BJ (cell line): ENCODE data around the gene KRT1. TPM values are rescaled to one million over a fixed set of nuclear protein-coding genes. Genes with fewer than 3 reads are reported as not detected.

ENCODE experiments used
- CTCF ChIA-PET: fragments of 350-600 bp; formaldehyde crosslinking; extraction: SDS; loops from one replicate; lab custom pipeline; 2021; ENCODE audit warnings: antibody characterized with exemption, inconsistent platforms; lab: Yijun Ruan, JAX
- POLR2A ChIA-PET: fragments of 300-600 bp; sonication (Branson Sonifier 250); formaldehyde crosslinking; extraction: SDS; loops from one replicate; lab custom pipeline; 2021; ENCODE audit warnings: antibody characterized with exemption; lab: Charles Lee
- DNase-seq: peaks from one replicate; pipeline ENCODE4 v3.0.0-alpha.2; 2011; ENCODE audit warnings: low read depth
- H3K27me3 ChIP-seq: 2 replicates; pipeline ENCODE4 v1.6.0; 2011; ENCODE audit warnings: low read length; ENCODE audit not compliant: control insufficient read depth, insufficient read depth
- H3K36me3 ChIP-seq: 2 replicates; pipeline ENCODE4 v1.5.1; 2011; ENCODE audit warnings: low read length; ENCODE audit not compliant: control insufficient read depth, insufficient read depth
- H3K4me3 ChIP-seq: 2 replicates; pipeline ENCODE4 v1.5.1; 2011; ENCODE audit warnings: low read depth, mild to moderate bottlenecking, control low read depth, low read length
- polyA plus RNA-seq: library from polyadenylated mRNA; depleted of rRNA; stranded (reverse); fragments of >200 nt; gene quantifications from 2 replicates; pipeline ENCODE4 v1.2.3, GENCODE V29; 2011
- TF ChIP-seq, protein P1 (sequence below): IDR thresholded peaks from 2 replicates; pipeline ENCODE4 v1.5.1; 2011; ENCODE audit warnings: low read depth, mild to moderate bottlenecking, control low read depth, inconsistent platforms, low read length, moderate library complexity; ENCODE audit not compliant: insufficient read depth

The KRT1 gene
- polyA plus RNA-seq, 1 experiment, result not detected

DNA sequence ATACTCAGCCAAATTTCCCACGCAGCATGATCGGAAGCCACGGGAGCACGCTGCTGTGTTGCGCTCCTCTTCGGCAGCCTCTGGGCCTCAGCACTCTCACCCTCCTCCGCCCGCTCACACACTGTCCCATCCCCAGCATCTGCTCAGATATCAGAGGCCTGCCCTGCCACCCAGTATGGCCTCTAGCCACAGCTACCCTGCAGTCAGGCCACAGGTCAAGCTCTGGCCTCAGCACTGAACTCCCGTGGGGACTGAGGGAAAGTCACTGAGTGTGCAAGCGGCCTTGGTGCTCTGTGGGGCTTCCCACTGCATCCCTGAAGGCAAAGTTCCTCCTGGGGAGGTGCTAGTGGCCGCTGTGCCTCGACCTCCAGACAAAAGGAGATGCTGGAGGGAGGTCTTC, 21.1 kb upstream of the KRT1 start:
- POLR2A ChIA-PET, result no interaction called here
- no peak for DNase-seq
- CTCF ChIA-PET, result no interaction called here
- TF ChIP-seq, protein P1, sequence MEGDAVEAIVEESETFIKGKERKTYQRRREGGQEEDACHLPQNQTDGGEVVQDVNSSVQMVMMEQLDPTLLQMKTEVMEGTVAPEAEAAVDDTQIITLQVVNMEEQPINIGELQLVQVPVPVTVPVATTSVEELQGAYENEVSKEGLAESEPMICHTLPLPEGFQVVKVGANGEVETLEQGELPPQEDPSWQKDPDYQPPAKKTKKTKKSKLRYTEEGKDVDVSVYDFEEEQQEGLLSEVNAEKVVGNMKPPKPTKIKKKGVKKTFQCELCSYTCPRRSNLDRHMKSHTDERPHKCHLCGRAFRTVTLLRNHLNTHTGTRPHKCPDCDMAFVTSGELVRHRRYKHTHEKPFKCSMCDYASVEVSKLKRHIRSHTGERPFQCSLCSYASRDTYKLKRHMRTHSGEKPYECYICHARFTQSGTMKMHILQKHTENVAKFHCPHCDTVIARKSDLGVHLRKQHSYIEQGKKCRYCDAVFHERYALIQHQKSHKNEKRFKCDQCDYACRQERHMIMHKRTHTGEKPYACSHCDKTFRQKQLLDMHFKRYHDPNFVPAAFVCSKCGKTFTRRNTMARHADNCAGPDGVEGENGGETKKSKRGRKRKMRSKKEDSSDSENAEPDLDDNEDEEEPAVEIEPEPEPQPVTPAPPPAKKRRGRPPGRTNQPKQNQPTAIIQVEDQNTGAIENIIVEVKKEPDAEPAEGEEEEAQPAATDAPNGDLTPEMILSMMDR, result no peak
- Histone ChIP-seq H3K4me3 (no peak overlapping the region), H3K27me3 (peaks cover 1% of the 10 kb centered on the region; the same call in 1 of the 2 replicates), H3K36me3 (no peaks in the 10 kb centered on the region)

DNA sequence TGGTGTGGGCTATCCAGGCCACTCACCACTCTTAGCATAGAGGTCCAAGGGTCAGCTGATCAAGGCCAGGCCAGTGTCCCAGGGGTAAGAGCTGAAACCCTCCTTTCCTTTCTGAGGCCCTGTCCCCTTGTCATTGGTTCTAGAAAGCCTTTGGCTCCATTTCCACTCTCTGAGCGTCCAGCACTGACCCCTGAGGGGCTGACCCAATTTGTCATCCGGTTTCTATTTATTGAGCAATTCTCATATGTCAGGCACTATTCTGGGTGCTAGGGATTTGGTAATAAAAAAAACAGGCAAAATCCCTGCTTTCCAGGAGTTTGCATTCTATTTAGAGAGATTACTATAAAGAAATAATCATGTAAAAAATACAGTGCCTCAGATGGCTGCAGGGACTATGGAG, 19.8 kb upstream of the KRT1 start:
- no peak for DNase-seq
- TF ChIP-seq, protein P1, result no peak
- Histone ChIP-seq H3K4me3 (no peak overlapping the region), H3K36me3 (no peaks in the 10 kb centered on the region), H3K27me3 (peaks cover 1% of the 10 kb centered on the region; the same call in 1 of the 2 replicates)
- POLR2A ChIA-PET, result no interaction called here
- CTCF ChIA-PET, result no interaction called here

DNA sequence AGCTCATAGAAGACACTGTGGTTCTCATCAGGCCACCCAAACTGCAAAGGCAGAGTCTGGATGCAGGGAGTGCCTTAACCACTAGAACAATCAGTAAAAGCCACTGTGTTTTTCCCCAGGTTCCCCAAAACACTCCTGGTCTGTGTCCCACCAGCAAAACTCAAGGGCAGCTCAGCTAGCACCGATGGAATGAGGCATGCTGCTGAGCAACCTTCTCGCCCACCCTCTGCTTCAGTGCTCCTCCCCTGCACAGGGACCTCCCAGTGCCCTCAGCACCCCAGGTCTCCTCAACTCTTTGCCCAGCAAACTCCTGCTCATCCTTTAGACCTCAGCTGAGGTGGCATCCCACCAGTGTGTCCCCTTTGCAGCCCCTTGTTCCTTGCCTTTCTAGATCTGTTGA, 19.2 kb upstream of the KRT1 start:
- Histone ChIP-seq H3K36me3 (no peaks in the 10 kb centered on the region), H3K4me3 (no peak overlapping the region), H3K27me3 (peaks cover 3% of the 10 kb centered on the region; the same call in 1 of the 2 replicates)
- CTCF ChIA-PET, result no interaction called here
- TF ChIP-seq, protein P1, result no peak
- DNase-seq, result no peak
- POLR2A ChIA-PET, result no interaction called here

DNA sequence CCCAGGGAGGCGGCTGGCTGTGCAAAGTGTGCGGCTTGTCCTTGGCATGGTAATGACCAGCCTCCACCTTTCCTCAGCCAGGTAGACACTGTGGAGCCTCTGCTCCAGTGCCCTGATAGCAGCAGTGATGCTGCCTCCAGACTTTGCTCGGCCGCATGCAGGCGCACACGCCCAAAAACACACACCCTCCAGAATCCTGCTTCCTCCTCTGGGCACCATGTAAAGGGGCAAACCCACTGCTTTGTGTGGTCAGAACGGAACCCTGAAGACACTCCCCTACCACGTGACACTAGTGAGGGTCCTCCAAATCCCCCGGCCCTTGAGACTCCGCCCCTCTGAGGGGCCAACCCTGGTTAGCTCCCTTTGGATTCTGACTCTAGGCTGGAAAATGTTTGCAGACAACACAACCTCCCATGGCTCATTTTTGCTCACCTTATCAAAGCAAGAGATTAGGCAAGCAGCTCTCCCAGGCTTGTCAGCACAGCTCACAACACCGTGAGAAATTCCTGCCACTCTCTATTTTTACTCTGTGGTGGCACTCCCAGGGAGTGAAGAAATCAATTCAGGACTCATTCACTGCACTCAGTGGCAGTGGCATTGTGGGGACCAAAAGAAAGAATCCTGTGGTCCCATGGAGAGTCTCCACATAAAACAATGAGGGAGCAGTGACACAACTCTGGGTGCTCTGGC, 18.6 kb upstream of the KRT1 start:
- no peaks in the 10 kb centered on the region for H3K36me3 ChIP-seq
- peaks cover 3% of the 10 kb centered on the region; the same call in 1 of the 2 replicates for H3K27me3 ChIP-seq
- POLR2A ChIA-PET, result no interaction called here
- H3K4me3 ChIP-seq, result no peak overlapping the region
- CTCF ChIA-PET, result no interaction called here
- DNase-seq, result no peak
- TF ChIP-seq, protein P1, result no peak

DNA sequence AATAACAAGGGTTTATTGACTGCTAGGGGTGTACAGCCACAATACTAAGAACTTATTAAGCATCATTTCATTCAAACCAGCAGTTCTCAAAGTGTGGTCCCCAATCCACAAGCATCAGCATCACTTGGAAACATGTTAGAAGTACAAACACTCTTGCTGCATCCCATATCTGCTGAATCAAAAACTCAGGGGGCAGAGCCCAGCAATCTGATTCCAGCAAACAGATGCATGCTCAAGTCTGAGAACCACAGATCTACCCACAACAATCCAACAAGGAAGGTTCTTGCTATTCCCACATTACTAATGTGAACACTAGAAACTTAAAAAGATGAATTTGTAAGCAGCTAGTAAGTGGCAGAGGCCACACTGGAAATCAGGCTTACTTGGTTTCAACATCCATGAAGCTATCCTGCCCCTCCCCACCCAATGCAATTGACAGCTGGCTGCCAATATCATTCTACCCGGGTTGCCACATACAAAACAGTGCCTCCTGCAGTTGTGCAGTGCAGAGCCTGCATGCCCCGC, 16.9 kb upstream of the KRT1 start:
- Histone ChIP-seq H3K4me3 (no peak overlapping the region), H3K27me3 (peaks cover 3% of the 10 kb centered on the region; the same call in 1 of the 2 replicates), H3K36me3 (no peaks in the 10 kb centered on the region)
- POLR2A ChIA-PET, result no interaction called here
- CTCF ChIA-PET, result no interaction called here
- no peak for DNase-seq
- TF ChIP-seq, protein P1, result no peak
